Measurements from ENCODE around the gene GRWD1.

The GRWD1 gene

DNA sequence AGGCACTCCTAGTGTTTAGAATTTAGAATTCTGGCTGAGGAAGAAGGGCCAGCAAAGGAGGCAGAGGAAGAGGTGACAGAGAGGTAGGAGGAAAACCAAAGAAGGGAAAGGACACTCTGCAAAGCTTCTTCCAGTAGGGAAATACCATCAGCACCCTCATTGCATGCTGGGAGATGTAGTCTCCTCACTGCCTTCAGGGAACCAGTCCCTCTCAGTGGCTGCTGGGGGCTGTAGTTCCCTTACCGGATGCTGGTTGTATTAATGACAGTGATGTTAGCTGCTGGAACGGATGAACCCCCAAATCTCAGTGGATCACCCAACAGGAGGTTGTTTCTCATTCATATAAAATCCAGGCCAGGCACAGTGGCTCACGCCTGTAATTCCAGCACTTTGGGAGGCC lies 42.2 kb upstream of the GRWD1 start (continued):
- TF ChIP-seq, protein P1, sequence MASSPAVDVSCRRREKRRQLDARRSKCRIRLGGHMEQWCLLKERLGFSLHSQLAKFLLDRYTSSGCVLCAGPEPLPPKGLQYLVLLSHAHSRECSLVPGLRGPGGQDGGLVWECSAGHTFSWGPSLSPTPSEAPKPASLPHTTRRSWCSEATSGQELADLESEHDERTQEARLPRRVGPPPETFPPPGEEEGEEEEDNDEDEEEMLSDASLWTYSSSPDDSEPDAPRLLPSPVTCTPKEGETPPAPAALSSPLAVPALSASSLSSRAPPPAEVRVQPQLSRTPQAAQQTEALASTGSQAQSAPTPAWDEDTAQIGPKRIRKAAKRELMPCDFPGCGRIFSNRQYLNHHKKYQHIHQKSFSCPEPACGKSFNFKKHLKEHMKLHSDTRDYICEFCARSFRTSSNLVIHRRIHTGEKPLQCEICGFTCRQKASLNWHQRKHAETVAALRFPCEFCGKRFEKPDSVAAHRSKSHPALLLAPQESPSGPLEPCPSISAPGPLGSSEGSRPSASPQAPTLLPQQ (tag by site-specific recombination; IDR thresholded peaks at IDR 0.05), result peak; percentile 17; the same call in 1 of the 2 replicates
- TF ChIP-seq ZNF629 (tag by site-specific recombination; IDR thresholded peaks at IDR 0.05), result no peak
- TF ChIP-seq ZBTB48 (tag by site-specific recombination; IDR thresholded peaks at IDR 0.05), result peak; percentile 44; the same call in 1 of the 2 replicates
- no peak for TF ChIP-seq ZNF132 (tag by site-specific recombination; IDR thresholded peaks at IDR 0.05; ENCODE audit: borderline replicate concordance)
- TF ChIP-seq ZNF48 (tag by site-specific recombination; IDR thresholded peaks at IDR 0.05), result no peak
- TF ChIP-seq SCRT2 (tag by site-specific recombination; IDR thresholded peaks at IDR 0.05), result no peak
- no peak for TF ChIP-seq ZNF324 (tag by site-specific recombination; IDR thresholded peaks at IDR 0.05)
- TF ChIP-seq ZNF660 (tag by site-specific recombination; IDR thresholded peaks at IDR 0.05), result no peak
- no peak for TF ChIP-seq ZNF670 (tag by site-specific recombination; IDR thresholded peaks at IDR 0.05; ENCODE audit: low read depth)
- TF ChIP-seq SP3 (tag by site-specific recombination; IDR thresholded peaks at IDR 0.05), result peak; percentile 65
- TF ChIP-seq, protein P2, sequence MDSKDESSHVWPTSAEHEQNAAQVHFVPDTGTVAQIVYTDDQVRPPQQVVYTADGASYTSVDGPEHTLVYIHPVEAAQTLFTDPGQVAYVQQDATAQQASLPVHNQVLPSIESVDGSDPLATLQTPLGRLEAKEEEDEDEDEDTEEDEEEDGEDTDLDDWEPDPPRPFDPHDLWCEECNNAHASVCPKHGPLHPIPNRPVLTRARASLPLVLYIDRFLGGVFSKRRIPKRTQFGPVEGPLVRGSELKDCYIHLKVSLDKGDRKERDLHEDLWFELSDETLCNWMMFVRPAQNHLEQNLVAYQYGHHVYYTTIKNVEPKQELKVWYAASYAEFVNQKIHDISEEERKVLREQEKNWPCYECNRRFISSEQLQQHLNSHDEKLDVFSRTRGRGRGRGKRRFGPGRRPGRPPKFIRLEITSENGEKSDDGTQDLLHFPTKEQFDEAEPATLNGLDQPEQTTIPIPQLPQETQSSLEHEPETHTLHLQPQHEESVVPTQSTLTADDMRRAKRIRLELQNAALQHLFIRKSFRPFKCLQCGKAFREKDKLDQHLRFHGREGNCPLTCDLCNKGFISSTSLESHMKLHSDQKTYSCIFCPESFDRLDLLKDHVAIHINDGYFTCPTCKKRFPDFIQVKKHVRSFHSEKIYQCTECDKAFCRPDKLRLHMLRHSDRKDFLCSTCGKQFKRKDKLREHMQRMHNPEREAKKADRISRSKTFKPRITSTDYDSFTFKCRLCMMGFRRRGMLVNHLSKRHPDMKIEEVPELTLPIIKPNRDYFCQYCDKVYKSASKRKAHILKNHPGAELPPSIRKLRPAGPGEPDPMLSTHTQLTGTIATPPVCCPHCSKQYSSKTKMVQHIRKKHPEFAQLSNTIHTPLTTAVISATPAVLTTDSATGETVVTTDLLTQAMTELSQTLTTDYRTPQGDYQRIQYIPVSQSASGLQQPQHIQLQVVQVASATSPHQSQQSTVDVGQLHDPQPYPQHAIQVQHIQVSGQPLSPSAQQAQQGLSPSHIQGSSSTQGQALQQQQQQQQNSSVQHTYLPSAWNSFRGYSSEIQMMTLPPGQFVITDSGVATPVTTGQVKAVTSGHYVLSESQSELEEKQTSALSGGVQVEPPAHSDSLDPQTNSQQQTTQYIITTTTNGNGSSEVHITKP (tag by site-specific recombination; IDR thresholded peaks at IDR 0.05), result peak; percentile 99
- TF ChIP-seq TRIM28 (IDR thresholded peaks at IDR 0.05; ENCODE audit: borderline replicate concordance, low read length), result no peak
- no peak for TF ChIP-seq ZNF677 (tag by site-specific recombination; IDR thresholded peaks at IDR 0.05)
- TF ChIP-seq, protein P3, sequence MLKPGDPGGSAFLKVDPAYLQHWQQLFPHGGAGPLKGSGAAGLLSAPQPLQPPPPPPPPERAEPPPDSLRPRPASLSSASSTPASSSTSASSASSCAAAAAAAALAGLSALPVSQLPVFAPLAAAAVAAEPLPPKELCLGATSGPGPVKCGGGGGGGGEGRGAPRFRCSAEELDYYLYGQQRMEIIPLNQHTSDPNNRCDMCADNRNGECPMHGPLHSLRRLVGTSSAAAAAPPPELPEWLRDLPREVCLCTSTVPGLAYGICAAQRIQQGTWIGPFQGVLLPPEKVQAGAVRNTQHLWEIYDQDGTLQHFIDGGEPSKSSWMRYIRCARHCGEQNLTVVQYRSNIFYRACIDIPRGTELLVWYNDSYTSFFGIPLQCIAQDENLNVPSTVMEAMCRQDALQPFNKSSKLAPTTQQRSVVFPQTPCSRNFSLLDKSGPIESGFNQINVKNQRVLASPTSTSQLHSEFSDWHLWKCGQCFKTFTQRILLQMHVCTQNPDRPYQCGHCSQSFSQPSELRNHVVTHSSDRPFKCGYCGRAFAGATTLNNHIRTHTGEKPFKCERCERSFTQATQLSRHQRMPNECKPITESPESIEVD (tag by site-specific recombination; IDR thresholded peaks at IDR 0.05), result no peak
- no peak for TF ChIP-seq ZNF311 (tag by site-specific recombination; IDR thresholded peaks at IDR 0.05; ENCODE audit: borderline replicate concordance)
- TF ChIP-seq KLF9 (tag by site-specific recombination; IDR thresholded peaks at IDR 0.05; ENCODE audit: low read depth), result no peak
- peak; percentile 57; the same call in 1 of the 2 replicates for TF ChIP-seq ZXDB (tag by site-specific recombination; IDR thresholded peaks at IDR 0.05)
- no peak for TF ChIP-seq ZNF404 (tag by site-specific recombination; IDR thresholded peaks at IDR 0.05)
- peak; percentile 89 for TF ChIP-seq ZNF335 (tag by site-specific recombination; conservative IDR thresholded peaks at IDR 0.05)
- TF ChIP-seq ZNF140 (tag by site-specific recombination; IDR thresholded peaks at IDR 0.05), result no peak
- no peak for TF ChIP-seq ZNF510 (tag by site-specific recombination; IDR thresholded peaks at IDR 0.05; ENCODE audit: insufficient replicate concordance)
- TF ChIP-seq ZNF610 (tag by site-specific recombination; IDR thresholded peaks at IDR 0.05; ENCODE audit: borderline replicate concordance), result 0 out of 2 replicates have a peak, but pooled peaks have one; percentile 24
- TF ChIP-seq ZIC2 (tag by site-specific recombination; IDR thresholded peaks at IDR 0.05), result no peak
- TF ChIP-seq, protein P4, sequence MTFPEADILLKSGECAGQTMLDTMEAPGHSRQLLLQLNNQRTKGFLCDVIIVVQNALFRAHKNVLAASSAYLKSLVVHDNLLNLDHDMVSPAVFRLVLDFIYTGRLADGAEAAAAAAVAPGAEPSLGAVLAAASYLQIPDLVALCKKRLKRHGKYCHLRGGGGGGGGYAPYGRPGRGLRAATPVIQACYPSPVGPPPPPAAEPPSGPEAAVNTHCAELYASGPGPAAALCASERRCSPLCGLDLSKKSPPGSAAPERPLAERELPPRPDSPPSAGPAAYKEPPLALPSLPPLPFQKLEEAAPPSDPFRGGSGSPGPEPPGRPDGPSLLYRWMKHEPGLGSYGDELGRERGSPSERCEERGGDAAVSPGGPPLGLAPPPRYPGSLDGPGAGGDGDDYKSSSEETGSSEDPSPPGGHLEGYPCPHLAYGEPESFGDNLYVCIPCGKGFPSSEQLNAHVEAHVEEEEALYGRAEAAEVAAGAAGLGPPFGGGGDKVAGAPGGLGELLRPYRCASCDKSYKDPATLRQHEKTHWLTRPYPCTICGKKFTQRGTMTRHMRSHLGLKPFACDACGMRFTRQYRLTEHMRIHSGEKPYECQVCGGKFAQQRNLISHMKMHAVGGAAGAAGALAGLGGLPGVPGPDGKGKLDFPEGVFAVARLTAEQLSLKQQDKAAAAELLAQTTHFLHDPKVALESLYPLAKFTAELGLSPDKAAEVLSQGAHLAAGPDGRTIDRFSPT (tag by site-specific recombination; IDR thresholded peaks at IDR 0.05), result no peak
- TF ChIP-seq ZNF792 (tag by site-specific recombination; IDR thresholded peaks at IDR 0.05), result no peak
- TF ChIP-seq, protein P5, sequence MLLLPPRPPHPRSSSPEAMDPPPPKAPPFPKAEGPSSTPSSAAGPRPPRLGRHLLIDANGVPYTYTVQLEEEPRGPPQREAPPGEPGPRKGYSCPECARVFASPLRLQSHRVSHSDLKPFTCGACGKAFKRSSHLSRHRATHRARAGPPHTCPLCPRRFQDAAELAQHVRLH (tag by site-specific recombination; IDR thresholded peaks at IDR 0.05), result 0 out of 2 replicates have a peak, but pooled peaks have one; percentile 7
- TF ChIP-seq, protein P6, sequence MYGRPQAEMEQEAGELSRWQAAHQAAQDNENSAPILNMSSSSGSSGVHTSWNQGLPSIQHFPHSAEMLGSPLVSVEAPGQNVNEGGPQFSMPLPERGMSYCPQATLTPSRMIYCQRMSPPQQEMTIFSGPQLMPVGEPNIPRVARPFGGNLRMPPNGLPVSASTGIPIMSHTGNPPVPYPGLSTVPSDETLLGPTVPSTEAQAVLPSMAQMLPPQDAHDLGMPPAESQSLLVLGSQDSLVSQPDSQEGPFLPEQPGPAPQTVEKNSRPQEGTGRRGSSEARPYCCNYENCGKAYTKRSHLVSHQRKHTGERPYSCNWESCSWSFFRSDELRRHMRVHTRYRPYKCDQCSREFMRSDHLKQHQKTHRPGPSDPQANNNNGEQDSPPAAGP (tag by site-specific recombination; IDR thresholded peaks at IDR 0.05), result no peak
- peak; percentile 72 for TF ChIP-seq ZBTB17 (tag by site-specific recombination; IDR thresholded peaks at IDR 0.05)
- no peak for TF ChIP-seq ZNF2 (tag by site-specific recombination; IDR thresholded peaks at IDR 0.05)
- TF ChIP-seq ZNF211 (tag by site-specific recombination; IDR thresholded peaks at IDR 0.05; ENCODE audit: low read depth), result no peak
- TF ChIP-seq ZNF585B (tag by site-specific recombination; IDR thresholded peaks at IDR 0.05), result no peak
- no peak for TF ChIP-seq GLI2 (tag by site-specific recombination; IDR thresholded peaks at IDR 0.05; ENCODE audit: borderline replicate concordance, low read depth)

All from HEK293 (cell line).